HG02571 (cell line): ENCODE data around the gene SLC4A1AP.

Experiments used
- ATAC-seq: cut with Tn5 transposase; IDR thresholded peaks from one replicate; pipeline ENCODE4 v1.9.1; 2021; ENCODE audit warnings: mild to moderate bottlenecking, moderate library complexity; ENCODE audit not compliant: unreplicated experiment

Gene SLC4A1AP

DNA sequence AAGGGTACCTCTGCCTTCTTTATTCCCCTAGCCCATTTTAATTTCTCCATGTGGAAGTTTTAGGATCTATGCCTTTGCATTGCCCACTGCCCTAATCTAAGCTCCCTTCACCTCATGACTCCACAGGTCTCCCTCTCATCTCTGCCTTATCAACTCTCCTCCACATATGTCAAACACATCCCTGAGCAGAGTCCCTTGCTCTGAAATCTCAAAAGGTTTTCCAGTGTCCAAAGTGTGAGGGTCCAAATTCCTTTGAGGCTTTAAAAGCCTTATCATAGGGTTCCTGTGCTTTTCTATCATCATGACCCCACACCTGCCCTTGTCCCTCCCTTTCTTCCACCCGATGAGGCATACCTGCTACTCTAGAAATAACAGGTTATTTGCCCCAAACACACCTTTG lies 38.6 kb downstream of the SLC4A1AP start:
- ATAC-seq = no peak

DNA sequence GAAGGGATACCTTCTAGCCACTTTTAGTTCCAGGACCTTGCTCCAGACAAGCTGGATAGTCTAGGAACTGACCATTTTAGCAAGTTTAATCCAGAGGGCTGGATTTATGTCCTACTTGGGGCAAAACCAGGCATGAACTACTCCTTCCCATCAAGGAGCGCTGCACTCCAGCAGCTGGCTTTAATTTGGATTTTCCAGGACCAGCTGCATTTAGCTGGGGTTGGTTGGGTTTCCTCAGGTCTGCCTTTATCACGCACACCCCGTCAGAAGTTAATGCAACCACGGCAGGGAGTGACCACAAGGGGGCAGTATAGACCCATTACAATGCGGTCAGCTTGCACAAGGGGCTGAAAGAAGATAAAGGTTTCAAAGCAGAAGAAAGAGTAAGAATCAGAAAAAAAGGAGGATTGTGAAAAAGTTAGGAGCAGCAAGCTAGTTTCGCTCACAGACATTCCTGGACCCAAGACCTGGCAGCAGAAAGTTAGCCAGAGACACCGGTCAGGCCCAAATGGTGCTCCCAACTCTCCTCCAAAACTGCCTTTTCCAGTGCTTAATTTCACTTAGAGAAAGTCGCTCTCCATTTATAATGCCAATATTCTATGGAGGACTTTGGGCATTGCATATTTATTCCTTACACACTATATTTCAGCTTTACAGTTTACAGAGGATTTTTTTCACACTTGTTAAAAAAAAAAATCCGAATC lies 40.1 kb downstream of the SLC4A1AP start:
- no peak for ATAC-seq

DNA sequence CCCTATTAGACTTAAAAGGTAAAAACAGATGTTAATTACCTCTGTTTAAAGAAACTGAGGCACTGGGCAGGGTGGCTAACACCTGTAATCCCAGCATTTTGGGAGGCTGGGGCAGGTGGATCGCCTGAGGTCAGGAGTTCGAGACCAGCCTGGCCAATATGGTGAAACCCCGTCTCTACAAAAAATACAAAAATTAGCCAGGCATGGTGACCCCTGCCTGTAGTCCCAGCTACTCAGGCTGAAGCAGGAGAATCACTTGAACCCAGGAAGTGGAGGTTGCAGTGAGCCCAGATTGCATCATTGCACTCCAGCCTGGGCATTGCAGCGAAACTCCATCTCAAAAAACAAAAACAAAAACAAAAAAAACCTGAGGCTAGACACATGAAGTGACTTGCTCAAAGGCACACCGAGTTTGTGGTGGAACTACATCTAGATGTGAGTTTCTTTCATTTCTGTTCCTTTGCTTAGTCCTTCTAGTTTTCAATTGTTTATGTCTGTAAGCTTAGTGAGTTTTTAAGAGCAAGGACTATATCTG lies 40.7 kb downstream of the SLC4A1AP start:
- no peak for ATAC-seq

DNA sequence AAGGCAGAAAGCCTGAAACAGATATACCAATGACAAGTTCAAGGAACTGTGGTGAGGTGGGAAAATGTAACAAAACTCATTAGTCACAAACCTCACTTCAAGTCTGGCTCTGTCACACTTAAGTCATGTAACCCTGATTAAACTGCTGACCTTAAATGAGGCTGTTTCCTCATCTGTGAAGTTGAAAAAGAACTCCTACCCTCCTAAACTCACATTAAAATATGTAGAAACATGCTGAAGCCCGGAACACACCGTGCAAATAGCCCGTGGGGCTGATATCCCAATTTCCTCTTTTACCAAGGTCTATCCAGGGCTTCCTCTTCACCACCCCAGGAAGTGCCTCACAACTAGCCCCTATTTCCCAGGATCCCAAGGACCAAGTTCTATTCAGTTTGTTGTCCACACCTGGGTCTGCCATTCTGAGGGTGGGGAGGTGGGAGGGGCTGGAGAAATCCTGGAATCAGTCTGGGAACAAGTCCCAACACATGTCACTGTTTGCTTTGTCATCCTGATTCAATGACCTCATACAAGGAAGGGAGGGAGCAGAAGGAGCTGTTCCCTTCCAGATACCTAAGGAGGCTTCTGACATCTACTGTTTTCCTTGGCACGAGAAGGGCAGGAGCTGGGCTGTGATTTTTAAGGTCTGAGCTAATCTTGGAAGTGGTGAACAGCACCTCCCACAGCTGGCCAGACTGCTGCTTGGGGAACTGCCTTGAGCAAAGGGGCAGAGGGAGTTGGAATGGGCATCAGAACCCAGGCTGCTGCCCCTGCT lies 42.3 kb downstream of the SLC4A1AP start:
- no peak for ATAC-seq

DNA sequence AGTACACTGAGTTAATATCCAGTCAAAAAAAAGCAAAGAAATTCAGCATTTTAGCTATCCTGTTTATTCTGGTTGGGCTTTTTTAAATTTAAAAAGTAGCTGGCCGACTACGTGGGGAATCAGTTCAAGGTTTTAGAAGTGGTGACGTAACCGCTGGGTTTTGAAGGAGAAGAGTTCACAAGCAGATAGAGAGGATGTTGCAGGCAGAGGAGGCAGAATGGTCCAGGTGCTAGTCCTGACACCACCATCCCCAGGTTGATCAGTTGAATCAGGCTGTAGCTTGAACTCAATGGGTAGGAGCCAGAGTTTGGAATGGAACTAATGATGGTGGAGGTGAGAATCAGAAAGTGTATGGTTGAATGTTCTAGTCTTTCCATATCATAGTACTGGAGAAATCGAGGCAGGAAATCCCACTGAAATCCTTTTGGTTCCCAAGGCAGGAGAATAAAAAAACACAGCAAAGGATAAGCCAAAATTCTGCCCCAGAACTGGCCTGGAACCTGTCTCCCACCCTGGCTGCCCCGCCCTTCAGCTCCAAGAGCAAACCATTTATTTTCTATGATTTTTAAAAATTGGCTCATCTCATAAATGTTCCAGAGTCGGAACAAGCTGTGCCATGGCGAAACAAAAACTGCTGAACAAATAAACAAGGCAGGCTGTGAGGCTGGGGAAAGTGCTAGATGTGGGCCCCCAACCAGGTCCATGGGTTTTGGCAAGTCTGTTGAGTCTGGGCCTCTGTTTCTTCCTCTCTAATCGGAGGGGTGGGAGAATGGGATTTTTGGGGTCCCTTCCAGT lies 44.0 kb downstream of the SLC4A1AP start:
- ATAC-seq = no peak

DNA sequence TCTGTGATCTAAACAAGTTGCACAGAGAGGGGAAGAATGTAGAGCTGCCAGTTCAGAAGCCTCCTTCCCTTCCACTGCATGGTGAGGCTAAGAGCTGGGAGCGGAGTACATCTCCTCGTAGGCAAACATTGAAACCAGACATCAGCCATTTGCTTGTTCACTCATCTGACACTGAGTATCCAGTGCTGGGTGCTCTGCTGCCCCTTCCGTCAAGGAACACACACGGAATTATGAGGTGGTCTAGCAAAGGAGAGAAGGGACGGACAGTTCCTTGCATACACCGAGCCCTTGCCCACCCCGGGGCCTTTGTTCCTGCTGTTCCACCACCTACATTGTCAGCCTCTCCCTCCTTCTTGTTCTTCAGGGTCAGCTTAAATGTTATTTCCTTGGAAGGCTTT lies 44.6 kb downstream of the SLC4A1AP start:
- ATAC-seq = no peak

DNA sequence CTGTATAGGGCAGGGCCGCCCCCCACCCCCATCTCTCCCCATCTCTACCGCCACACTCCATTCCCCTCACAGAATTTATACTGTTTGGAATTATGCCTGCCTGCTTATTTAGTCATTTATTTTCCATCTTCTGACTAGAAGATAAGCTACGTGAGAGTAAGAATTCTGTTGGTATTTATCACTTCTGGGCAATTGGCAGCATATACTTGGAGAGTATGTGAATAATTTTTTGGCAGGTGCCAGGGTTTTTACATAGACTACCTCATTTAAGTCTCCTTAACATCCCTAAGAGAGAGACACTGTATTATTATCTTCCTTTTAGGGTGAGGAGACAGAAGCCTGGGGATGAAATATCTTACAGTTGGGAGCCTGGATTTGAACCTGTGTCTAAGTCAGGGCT lies 45.0 kb downstream of the SLC4A1AP start:
- no peak for ATAC-seq

DNA sequence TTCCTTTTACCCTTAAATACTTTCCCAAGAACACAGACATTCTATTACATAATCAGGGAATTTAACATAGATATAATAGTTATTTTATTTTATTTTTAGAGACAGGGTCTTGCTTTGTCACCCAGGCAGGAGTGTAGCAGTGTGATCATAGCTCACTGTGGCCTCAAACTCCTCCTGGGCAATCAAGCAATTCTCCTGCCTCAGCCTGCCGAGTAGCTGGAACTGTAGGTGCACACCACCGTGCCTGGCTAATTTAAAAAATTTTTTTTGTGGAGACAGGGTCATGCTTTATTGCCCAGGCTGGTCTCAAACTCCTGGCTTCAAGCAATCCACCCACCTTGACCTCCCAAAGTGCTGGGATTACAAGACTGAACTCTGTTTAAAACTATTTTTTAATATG lies 45.6 kb downstream of the SLC4A1AP start:
- no peak for ATAC-seq

DNA sequence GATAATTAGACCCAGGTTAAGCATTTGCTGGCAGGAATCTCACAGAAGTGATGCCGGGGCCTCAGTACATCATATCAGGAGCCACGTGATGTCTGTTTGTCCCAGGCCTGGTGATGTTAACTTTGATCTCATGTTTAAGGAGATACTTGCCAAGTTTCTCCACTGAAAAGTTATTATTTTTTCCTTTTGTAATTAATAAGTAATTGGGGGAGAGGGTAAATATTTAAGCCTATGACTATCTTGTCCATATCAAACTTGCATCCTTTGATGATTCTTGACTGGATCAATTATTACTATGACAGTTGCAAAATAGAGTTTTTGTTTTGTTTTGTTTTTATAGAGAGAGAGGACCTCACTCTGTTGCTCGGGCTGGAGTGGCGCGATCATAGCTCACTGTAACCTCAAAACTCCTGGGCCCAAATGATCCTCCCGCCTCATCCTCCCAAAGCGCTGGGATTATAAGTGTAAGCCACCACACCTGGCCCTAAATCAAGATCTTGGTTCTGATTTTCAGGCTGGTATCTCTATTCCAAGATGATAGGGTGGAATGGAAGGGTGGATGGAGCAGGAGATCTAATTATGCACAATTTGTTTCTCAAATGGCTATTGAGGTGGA lies 46.4 kb downstream of the SLC4A1AP start:
- ATAC-seq = no peak

DNA sequence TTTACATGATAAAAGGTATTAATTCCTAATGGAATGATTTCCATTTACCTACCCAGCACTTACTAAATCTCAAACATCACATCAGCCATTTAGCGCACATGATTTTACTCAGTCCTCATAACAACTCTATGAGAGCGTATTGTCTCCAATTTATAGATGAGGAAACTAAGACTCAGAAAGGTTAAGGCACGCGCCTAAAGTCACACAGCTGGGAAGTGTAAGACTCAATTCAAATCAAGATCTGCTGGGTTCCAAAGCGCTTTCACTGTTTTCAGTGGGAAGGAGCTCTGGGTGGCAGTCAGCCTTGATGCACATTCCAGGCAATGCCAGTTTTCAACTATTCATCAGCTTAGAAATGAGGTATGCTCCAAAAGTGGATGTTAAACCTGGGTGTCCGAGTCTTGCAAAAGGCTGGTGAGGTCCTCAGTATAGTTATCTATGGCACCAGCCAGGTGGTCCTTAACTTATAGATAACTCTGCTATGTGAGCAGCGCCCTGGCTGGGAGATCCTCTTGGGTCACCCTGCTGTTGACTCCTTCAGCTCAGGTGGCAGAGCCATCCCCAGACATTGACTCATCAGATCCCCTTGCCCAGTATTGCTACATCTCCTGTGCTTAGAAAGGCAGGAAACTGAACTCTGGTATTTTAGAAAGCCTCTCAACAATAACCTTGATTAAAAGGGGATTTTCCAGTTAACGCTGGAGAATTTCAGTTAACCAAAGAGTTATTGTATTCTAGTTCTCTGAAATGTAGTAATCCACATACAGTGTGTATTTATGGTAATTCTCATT lies 47.1 kb downstream of the SLC4A1AP start:
- no peak for ATAC-seq

DNA sequence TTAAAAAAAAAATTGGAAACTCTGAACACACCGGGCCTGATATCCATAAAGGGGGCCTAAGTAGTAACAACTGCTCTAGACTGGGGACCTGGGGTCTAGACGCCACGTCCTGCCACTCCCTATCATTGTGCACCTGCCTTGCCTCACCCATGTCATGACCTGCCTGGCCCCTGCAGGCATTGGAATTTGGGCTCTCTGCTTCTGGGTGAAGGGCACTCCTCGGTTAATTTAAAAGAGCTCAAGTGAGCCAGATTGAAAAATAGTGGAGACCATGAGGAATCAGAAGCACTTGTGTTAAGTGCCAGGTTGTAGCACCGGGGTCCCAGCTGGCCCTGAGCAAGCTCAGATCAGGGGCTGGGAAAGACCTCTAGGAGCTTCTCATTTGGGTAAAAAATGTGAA lies 48.1 kb downstream of the SLC4A1AP start:
- no peak for ATAC-seq

DNA sequence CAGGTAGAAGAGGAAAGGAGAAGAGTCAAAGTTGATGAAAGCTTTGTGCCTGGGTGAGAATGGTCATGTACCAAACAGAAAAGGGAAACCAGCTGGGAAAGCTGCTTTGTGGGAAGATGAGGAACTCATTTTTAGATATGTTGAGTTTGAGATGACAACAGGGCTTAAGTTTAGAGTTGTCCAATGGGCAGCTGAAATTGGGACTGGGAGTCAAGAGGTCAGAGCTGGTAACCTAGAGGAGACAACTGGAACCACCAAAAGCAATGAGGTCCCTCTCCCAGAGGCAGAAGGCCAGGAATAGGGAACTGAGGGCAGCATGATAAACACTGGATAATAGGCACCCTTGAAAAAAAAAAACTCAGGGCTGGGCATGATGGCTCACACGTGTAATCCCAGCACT lies 48.8 kb downstream of the SLC4A1AP start:
- ATAC-seq = no peak

DNA sequence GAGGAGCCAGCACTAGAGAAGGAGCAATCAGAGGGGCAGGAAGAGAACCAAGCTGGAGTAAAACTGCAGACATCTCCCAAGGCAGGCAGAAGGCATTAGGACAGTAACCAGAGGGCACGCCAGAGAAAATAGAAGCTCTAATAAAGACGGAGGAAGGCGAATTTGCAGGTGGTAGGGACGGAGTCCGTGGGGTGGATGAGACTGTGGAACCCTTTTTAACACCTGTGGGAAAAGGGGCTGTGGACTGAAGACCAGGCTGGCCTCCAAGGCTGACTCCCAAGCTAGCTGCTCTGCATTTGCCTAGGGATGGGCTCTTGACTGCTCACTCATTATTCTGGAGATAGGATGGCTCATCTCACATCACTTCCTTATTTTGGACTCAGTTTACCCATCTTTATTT lies 49.5 kb downstream of the SLC4A1AP start:
- no peak for ATAC-seq

DNA sequence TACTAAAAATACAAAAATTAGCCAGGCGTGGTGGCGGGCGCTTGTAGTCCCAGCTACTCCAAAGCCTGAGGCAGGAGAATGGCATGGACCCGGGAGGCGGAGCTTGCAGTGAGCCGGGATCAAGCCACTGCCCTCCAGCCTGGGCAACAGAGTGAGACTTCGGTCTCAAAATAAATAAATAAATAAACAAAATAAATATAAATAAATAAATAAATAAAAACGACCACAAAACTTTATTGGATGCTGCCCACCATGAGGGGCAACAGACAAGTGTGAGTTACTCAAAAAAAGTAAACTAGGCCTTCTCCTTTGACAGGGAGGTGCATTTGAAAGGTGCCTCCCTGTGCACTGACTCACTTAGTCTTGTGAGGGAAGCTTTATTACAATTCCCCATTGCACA lies 50.4 kb downstream of the SLC4A1AP start:
- no peak for ATAC-seq

DNA sequence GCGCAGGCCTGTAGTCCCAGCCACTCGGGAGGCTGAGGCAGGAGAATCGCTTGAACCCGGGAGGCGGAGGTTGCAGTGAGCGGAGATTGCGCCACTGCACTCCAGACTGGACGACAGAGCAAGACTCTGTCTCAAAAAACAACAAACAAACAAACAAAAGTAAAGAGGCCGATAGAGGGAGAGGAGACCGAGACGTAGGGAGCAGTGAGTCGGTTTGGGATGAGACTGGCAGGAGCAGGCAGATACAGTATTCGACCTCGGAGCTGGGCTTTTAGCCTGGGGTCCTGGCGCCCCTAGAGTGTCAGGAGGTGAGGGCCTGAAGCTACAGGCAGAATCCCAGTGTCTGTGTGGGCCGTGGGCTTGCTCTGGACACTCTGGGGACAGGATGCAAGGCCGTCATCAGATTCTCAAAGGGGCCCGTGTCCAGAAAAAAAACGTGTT lies 51.2 kb downstream of the SLC4A1AP start:
- ATAC-seq = no peak

DNA sequence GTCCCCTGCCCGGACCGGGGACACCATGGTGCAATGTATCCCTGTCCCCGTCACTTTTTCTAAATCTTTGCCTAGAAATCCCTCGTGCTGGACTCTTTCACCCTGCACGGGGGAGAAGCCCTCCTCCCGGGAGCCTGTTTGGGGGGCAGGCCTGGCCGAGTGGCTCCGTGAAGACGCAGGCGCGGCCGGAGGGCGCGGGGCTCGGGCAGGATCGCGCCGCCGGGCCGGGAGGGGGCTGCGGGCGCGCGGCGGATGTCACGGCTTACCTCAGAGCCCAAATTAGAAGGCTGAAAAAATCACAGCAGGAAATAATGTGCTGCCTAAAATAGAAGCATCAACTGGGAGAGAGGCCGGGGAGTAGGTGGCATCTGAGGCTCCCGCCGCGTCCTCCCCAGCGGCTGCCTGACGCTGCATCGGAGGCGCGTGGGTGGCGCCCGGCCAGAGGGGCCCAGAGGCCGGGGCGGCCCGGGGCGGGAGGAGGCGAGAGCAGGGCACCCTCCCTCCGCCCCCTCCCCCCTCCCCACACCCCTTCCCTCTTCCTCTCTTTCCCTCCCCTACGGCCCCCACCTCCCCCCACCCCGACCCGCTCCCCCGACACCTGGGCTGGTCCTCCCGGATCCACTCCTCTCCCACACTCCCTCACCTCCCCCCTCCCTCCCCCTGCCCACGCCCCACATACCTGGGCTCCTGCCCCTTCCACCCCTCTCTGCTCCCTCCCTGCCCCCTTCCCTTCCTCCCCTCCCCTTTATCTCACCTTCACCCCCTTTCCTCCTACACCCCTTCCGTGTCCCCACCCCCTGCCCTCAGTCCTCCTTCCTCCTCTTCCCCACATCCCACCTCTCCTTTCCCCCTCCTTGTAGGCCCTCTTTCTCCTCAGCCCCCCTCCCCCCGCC lies 51.9 kb downstream of the SLC4A1AP start:
- ATAC-seq = no peak

DNA sequence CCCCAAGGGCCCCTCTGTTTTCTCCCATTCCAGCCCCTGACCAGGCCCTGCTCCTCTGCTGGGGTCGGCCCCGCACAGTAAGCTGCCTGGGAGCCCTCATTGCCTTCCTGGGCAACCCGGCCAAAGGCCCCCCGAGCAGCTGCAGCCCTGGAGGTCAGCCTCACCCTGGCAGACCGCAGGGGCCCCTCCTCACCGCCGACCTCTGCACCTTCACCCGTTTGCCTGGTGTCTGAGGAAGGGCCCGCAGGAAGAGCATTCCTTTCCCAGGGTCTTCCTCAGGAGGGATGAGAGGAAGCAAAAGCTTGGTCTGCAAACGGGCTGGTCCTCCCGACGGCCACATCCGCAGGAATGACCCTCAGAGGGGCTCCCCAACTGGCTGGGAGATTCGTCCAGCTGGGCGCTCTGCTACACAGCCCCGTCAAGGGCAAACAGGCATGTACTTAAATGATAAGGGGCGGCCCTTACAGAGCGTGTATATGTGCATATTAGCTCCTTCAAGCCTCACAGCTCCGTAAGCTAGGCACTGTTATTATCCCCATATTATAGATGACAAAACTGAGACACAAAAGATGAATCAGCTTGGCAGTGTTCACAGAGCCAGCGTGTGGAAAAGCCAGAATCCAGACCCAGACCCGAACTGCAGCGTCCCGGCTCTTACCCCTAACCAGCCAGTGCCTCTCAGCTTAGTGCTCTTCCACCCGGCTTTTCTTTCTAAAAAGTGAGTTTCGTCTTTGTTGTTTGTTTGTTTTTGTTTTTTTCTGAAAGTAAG lies 52.8 kb downstream of the SLC4A1AP start:
- no peak for ATAC-seq

DNA sequence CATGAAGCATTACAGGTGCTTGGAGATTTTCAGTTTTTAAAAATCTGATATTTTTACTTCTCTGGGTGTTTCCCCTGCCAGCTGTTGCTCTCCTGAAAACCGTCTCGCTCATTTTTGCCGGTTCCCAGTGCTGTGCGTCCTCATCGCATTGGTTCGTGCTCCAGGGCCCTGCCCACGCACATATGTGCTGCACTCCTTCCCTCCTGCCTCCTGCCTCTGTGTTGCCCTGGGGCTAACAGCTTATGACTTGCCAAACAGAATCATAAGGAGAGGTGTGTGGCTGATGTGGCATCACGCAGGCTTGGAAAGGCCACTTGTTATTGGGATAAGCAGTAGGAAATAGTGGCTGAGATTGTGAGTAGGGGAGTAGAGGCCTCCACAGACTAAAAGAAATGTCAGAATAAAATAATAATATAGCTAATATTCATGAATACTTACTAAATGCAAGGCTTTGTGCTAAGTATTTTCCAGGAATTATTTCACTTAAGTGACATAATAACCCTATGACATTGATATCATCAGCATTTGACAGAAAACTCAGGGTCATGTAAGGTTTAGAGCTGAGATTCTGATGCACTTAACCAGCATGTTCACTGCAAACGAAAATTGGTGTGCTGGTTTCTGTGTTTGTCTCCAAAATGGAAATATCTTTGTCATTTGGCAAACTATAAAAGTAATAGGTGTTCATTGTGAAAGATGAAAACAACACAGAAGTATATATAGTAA lies 53.5 kb downstream of the SLC4A1AP start:
- ATAC-seq = no peak
